Caco-2 (cell line): ENCODE data around the gene TP53TG5. TPM values are rescaled to one million over a fixed set of nuclear protein-coding genes. Genes with fewer than 3 reads are reported as not detected.

ENCODE experiments used
- BruUV-seq: library from RNA; stranded (reverse); fragments of 400-500 nt; replicated peaks from 2 replicates; lab custom pipeline; 2021; lab: Mats Ljungman, UMichigan
- CTCF ChIA-PET: fragments of 300-600 bp; sonication (Branson Sonifier 250); formaldehyde crosslinking; loops from one replicate; lab custom pipeline; 2022; ENCODE audit warnings: antibody characterized with exemption; lab: Charles Lee
- POLR2A ChIA-PET: fragments of 300-600 bp; sonication (Branson Sonifier 250); formaldehyde crosslinking; loops from one replicate; lab custom pipeline; 2022; ENCODE audit warnings: antibody characterized with exemption; lab: Charles Lee
- DNase-seq, 2 experiments: peaks; one replicate each; pipeline versions ENCODE4 v3.0.0 to v3.0.0-alpha.2; 2020 to 2022
- H3K27me3 ChIP-seq: replicated peaks from 2 replicates; pipeline ENCODE4 v1.6.0; 2011; ENCODE audit warnings: low read length; ENCODE audit not compliant: control insufficient read depth, insufficient read depth
- H3K36me3 ChIP-seq: 2 replicates; pipeline ENCODE4 v1.5.1; 2011; ENCODE audit warnings: low read length; ENCODE audit not compliant: control insufficient read depth, insufficient read depth
- H3K4me1 ChIP-seq: fragments of 250-450 bp; sonication (Bioruptor Pico); 2 replicates; pipeline ENCODE4 v1.5.1; 2020; ENCODE audit warnings: mild to moderate bottlenecking
- H3K4me3 ChIP-seq: 2 replicates; pipeline ENCODE4 v1.5.1; 2011; ENCODE audit warnings: low read depth, mild to moderate bottlenecking, control low read depth, low read length
- H3K9me3 ChIP-seq: fragments of 250-450 bp; sonication (Bioruptor Pico); 2 replicates; pipeline ENCODE4 v1.5.1; 2020; ENCODE audit warnings: mild to moderate bottlenecking, moderate library complexity
- H3K27ac Mint-ChIP-seq: one replicate; pipeline ENCODE4 v1.8.0; 2022; ENCODE audit warnings: mixed read lengths; ENCODE audit not compliant: unreplicated experiment
- H3K27me3 Mint-ChIP-seq: one replicate; pipeline ENCODE4 v1.8.0; 2022; ENCODE audit warnings: mixed read lengths; ENCODE audit not compliant: insufficient read depth, unreplicated experiment
- H3K36me3 Mint-ChIP-seq: one replicate; pipeline ENCODE4 v1.8.0; 2022; ENCODE audit warnings: mild to moderate bottlenecking, mixed read lengths; ENCODE audit not compliant: insufficient read depth, unreplicated experiment
- H3K4me1 Mint-ChIP-seq: one replicate; pipeline ENCODE4 v1.8.0; 2022; ENCODE audit warnings: low read depth, mixed read lengths; ENCODE audit not compliant: unreplicated experiment
- H3K4me3 Mint-ChIP-seq: one replicate; pipeline ENCODE4 v1.8.0; 2022; ENCODE audit warnings: mild to moderate bottlenecking, moderate library complexity, mixed read lengths; ENCODE audit not compliant: unreplicated experiment
- H3K9me3 Mint-ChIP-seq: one replicate; pipeline ENCODE4 v1.8.0; 2022; ENCODE audit warnings: mixed read lengths; ENCODE audit not compliant: unreplicated experiment
- CTCF ChIP-seq, 2 experiments: fragments of 200-600 bp in 1 of 2; IDR thresholded peaks; 1 replicate in 1 of 2; 2 replicates in 1 of 2; pipeline versions ENCODE4 v1.5.1 to v1.8.0; 2011 to 2022; ENCODE audit warnings: antibody characterized with exemption in 1 of 2, control low read depth in 1 of 2, inconsistent platforms in 1 of 2, low read depth in 1 of 2, low read length in 1 of 2, mild to moderate bottlenecking in 1 of 2, moderate library complexity in 1 of 2; ENCODE audit not compliant: insufficient read depth in 1 of 2, severe bottlenecking in 1 of 2, unreplicated experiment in 1 of 2
- intact Hi-C: fragments of 100-400 bp; cut with micrococcal nuclease; formaldehyde crosslinking; loops from one replicate; pipeline ENCODE4 v1.10.0; 2022; ENCODE audit not compliant: unreplicated experiment
- total RNA-seq: library from RNA; stranded (reverse); gene quantifications from 2 replicates; pipeline ENCODE4 v1.2.3, GENCODE V29; 2022

TP53TG5 gene
- total RNA-seq, 1 experiment from 2014 or later = not detected

GRCh38 chr20:45340951-45341350, 37.2 kb downstream of the TP53TG5 start:
- H3K36me3 ChIP-seq = peaks cover 11% of the 10 kb centered on the region
- Mint-ChIP-seq H3K36me3 (peaks cover 100% of the 10 kb centered on the region), H3K4me3 (peak overlapping the region; percentile 97), H3K27me3 (no peaks in the 10 kb centered on the region), H3K4me1 (peaks cover 95% of the 10 kb centered on the region), H3K9me3 (no peaks in the 10 kb centered on the region), H3K27ac (peak overlapping the region; percentile 77)
- POLR2A ChIA-PET = interaction anchor here (0.6 to 9.0 kb wide), 3 partner anchors 18 to 431 kb away, joined by 5 to 229 read pairs (median 9); partner anchors contain the start of gene SYS1
- CTCF ChIA-PET = interaction anchor here (1.4 to 4.4 kb wide), 8 partner anchors 18 to 430 kb away, joined by 4 to 50 read pairs (median 17); partner anchors contain the start of gene SYS1
- peak overlapping the region; percentile 24; the same call in 1 of the 2 replicates for H3K4me3 ChIP-seq
- no TSS peak for BruUV-seq
- peak in 1 of 2 experiments; percentile 60 for DNase-seq
- H3K27me3 ChIP-seq = no peaks in the 10 kb centered on the region
- H3K9me3 ChIP-seq = no peaks in the 10 kb centered on the region
- no peak for TF ChIP-seq CTCF (IDR thresholded peaks at IDR 0.05; ENCODE audit: insufficient read depth in 1 of 2, low read depth in 1 of 2, low read length in 1 of 2, severe bottlenecking in 1 of 2, unreplicated experiment in 1 of 2)
- intact Hi-C loops = no loop called here
- H3K4me1 ChIP-seq = peaks cover 100% of the 10 kb centered on the region

GRCh38 chr20:45340236-45340847, 37.8 kb downstream of the TP53TG5 start:
- peaks cover 15% of the 10 kb centered on the region for H3K36me3 ChIP-seq
- CTCF ChIA-PET = interaction anchor here (1.4 to 4.4 kb wide), 3 partner anchors 17 to 23 kb away, joined by 4 to 50 read pairs (median 44); partner anchors contain the start of gene SYS1
- no TSS peak for BruUV-seq
- H3K27me3 Mint-ChIP-seq = no peaks in the 10 kb centered on the region
- no peak for TF ChIP-seq CTCF (IDR thresholded peaks at IDR 0.05; ENCODE audit: insufficient read depth in 1 of 2, low read depth in 1 of 2, low read length in 1 of 2, severe bottlenecking in 1 of 2, unreplicated experiment in 1 of 2)
- POLR2A ChIA-PET = interaction anchor here (9.0 kb wide), 1 partner anchor 21 kb away, joined by 229 read pairs; the partner anchor contains the start of gene SYS1
- H3K4me1 Mint-ChIP-seq = peaks cover 95% of the 10 kb centered on the region
- H3K4me3 Mint-ChIP-seq = peak overlapping the region; percentile 97
- peaks cover 94% of the 10 kb centered on the region for H3K4me1 ChIP-seq
- intact Hi-C loops = no loop called here
- no peaks in the 10 kb centered on the region for H3K9me3 Mint-ChIP-seq
- H3K4me3 ChIP-seq = no peak overlapping the region
- peak overlapping the region; percentile 77 for H3K27ac Mint-ChIP-seq
- no peaks in the 10 kb centered on the region for H3K27me3 ChIP-seq
- no peaks in the 10 kb centered on the region for H3K9me3 ChIP-seq
- peaks cover 100% of the 10 kb centered on the region for H3K36me3 Mint-ChIP-seq
- peak in 1 of 2 experiments; percentile 35 for DNase-seq

GRCh38 chr20:45339799-45340198, 38.3 kb downstream of the TP53TG5 start:
- DNase-seq = no peak
- POLR2A ChIA-PET = interaction anchor here (9.0 kb wide), 1 partner anchor 22 kb away, joined by 229 read pairs; the partner anchor contains the start of gene SYS1
- Histone ChIP-seq H3K4me1 (peaks cover 88% of the 10 kb centered on the region), H3K9me3 (no peaks in the 10 kb centered on the region), H3K4me3 (no peak overlapping the region), H3K36me3 (peaks cover 17% of the 10 kb centered on the region), H3K27me3 (no peaks in the 10 kb centered on the region)
- BruUV-seq = no TSS peak
- Mint-ChIP-seq H3K27me3 (no peaks in the 10 kb centered on the region), H3K9me3 (no peaks in the 10 kb centered on the region), H3K4me3 (peak overlapping the region; percentile 39), H3K4me1 (peaks cover 89% of the 10 kb centered on the region), H3K36me3 (peaks cover 100% of the 10 kb centered on the region), H3K27ac (peak overlapping the region; percentile 77)
- no peak for TF ChIP-seq CTCF (IDR thresholded peaks at IDR 0.05; ENCODE audit: insufficient read depth in 1 of 2, low read depth in 1 of 2, low read length in 1 of 2, severe bottlenecking in 1 of 2, unreplicated experiment in 1 of 2)
- CTCF ChIA-PET = no interaction called here
- intact Hi-C loops = no loop called here
